NT2/D1 (cell line): ENCODE data around the gene ERC2.

Experiments used
- DNase-seq: peaks from one replicate; pipeline ENCODE4 v3.0.0-alpha.2; 2011; ENCODE audit warnings: low read depth, low spot score
- H3K27me3 ChIP-seq: 2 replicates; pipeline ENCODE4 v1.6.0; 2011; ENCODE audit warnings: mild to moderate bottlenecking; ENCODE audit not compliant: insufficient read length, insufficient read depth
- H3K36me3 ChIP-seq: 2 replicates; pipeline ENCODE4 v1.6.1; 2011; ENCODE audit warnings: mild to moderate bottlenecking, low read length, mixed read lengths; ENCODE audit not compliant: insufficient read depth, insufficient read length
- H3K4me1 ChIP-seq: 2 replicates; pipeline ENCODE4 v1.5.1; 2011; ENCODE audit not compliant: insufficient read depth, insufficient read length
- H3K4me3 ChIP-seq: 2 replicates; pipeline ENCODE4 v1.5.1; 2011; ENCODE audit warnings: low read depth; ENCODE audit not compliant: insufficient read length
- H3K9ac ChIP-seq: 2 replicates; pipeline ENCODE4 v1.6.0; 2011; ENCODE audit warnings: low read depth; ENCODE audit not compliant: insufficient read length
- H3K9me3 ChIP-seq: 2 replicates; pipeline ENCODE4 v1.5.1; 2011; ENCODE audit warnings: mild to moderate bottlenecking, low read length; ENCODE audit not compliant: insufficient read depth
- SUZ12 ChIP-seq: IDR thresholded peaks from 2 replicates; pipeline ENCODE4 v1.6.1; 2011; ENCODE audit not compliant: insufficient read length, insufficient read depth; ENCODE audit errors: extremely low read depth
- YY1 ChIP-seq: IDR thresholded peaks from 2 replicates; pipeline ENCODE4 v1.6.1; 2011; ENCODE audit not compliant: insufficient read length, insufficient read depth
- ZNF274 ChIP-seq: IDR thresholded peaks from 2 replicates; pipeline ENCODE4 v1.6.1; 2011; ENCODE audit warnings: mild to moderate bottlenecking, low read depth, low read length

Gene ERC2

DNA sequence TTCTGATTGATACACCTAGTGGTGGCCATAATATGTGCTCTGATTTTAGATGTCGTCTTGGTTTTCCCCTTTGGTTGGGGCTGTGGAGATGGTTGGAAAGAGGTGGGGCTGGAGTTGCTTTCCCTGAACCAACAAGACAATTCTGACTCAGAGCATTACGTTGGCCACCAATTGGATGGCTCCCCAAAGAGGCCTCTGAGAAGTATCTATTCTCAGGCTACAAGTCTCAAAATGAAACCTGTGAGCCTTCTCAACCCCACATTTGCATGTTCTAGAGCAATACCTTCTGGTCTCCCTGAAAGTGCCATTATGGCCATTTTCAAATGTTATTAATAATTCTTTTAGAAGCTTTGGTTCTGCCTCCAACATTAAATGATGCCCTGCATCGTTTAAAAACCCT, 792.8 kb downstream of the ERC2 start:
- Histone ChIP-seq H3K9ac (no peak overlapping the region), H3K36me3 (no peaks in the 10 kb centered on the region), H3K4me3 (no peak overlapping the region), H3K4me1 (no peaks in the 10 kb centered on the region), H3K9me3 (peaks cover 4% of the 10 kb centered on the region; the same call in 1 of the 2 replicates), H3K27me3 (no peaks in the 10 kb centered on the region)
- TF ChIP-seq SUZ12 = no peak
- no peak for TF ChIP-seq ZNF274
- TF ChIP-seq YY1 = no peak
- no peak for DNase-seq

DNA sequence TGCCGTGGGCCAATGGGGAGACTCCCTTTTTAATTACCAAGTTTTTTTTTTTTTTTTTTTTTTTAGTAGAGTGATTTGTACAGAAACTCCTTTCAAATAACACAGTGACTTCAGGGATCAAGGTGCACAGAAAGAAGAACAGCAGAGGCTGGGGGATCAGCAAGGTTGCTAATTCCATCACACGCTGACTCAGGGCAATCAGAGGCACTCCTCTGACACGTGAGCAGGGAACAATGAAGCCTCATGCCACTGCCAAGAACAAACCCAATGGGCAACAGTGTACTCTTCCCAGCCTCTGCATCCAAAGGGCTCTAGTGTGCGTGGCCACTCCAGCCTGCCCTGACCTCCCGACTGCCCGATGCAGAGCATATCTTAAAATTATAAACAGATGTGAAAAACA, 794.5 kb downstream of the ERC2 start:
- TF ChIP-seq ZNF274 = no peak
- TF ChIP-seq SUZ12 = no peak
- no peak for TF ChIP-seq YY1
- Histone ChIP-seq H3K27me3 (no peaks in the 10 kb centered on the region), H3K9ac (no peak overlapping the region), H3K9me3 (peaks cover 4% of the 10 kb centered on the region; the same call in 1 of the 2 replicates), H3K4me1 (no peaks in the 10 kb centered on the region), H3K4me3 (no peak overlapping the region), H3K36me3 (no peaks in the 10 kb centered on the region)
- no peak for DNase-seq

DNA sequence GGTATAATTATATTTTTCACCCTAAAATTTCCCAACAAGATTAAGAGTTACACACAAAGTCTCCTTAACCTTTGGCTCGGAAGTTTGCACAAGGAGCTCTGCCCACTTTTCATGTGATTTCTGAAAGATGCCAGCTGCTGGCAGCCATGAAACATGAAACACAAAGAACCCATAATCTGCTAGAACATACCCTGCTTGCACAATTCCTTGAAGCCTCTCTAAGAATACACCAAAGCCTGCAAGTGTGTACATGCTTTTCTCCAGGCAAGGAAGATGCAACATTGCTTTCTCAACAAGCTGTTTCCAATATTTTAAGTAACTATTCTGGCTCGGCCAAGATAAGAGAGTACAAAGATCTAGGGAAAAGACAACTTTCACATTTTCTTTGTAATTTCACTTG, 799.1 kb downstream of the ERC2 start:
- DNase-seq = no peak
- TF ChIP-seq ZNF274 (no peak), YY1 (no peak), SUZ12 (no peak)
- Histone ChIP-seq H3K4me3 (no peak overlapping the region), H3K27me3 (no peaks in the 10 kb centered on the region), H3K9me3 (no peaks in the 10 kb centered on the region), H3K4me1 (peaks cover 2% of the 10 kb centered on the region), H3K36me3 (no peaks in the 10 kb centered on the region), H3K9ac (no peak overlapping the region)

DNA sequence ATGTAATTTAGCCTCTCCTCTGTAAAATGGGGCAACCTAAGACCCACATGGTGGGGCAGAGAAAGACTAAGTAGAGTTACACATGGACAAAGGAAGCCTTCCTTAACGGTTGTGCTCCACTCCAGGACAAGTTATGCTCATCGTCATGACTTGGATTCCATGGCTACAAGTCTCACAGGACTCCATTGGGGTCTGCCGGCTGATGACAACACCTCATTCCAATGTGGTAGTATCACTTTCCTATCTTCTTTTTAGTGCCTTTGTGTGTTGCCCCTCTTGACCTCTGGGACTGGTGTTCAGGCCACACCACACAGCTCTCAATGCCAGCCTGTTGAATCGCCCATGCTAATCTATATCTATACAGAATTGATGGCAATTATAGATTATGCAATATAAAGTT, 799.9 kb downstream of the ERC2 start:
- peaks cover 3% of the 10 kb centered on the region for H3K4me1 ChIP-seq
- no peak for TF ChIP-seq YY1
- TF ChIP-seq SUZ12 = no peak
- TF ChIP-seq ZNF274 = no peak
- H3K36me3 ChIP-seq = no peaks in the 10 kb centered on the region
- H3K4me3 ChIP-seq = no peak overlapping the region
- H3K27me3 ChIP-seq = no peaks in the 10 kb centered on the region
- H3K9ac ChIP-seq = no peak overlapping the region
- no peak for DNase-seq
- H3K9me3 ChIP-seq = no peaks in the 10 kb centered on the region

- no peaks in the 10 kb centered on the region for H3K36me3 ChIP-seq
- no peak overlapping the region for H3K4me3 ChIP-seq
- no peaks in the 10 kb centered on the region for H3K9me3 ChIP-seq
- H3K9ac ChIP-seq = no peak overlapping the region
- TF ChIP-seq SUZ12 (no peak), ZNF274 (no peak), YY1 (no peak)
- DNase-seq = no peak
- peaks cover 7% of the 10 kb centered on the region for H3K4me1 ChIP-seq
- no peaks in the 10 kb centered on the region for H3K27me3 ChIP-seq
Measured at GRCh38 chr3:55664387-55664786, 803.9 kb downstream of the ERC2 start.

GRCh38 chr3:55662683-55663082, 805.6 kb downstream of the ERC2 start:
- no peak for DNase-seq
- H3K4me1 ChIP-seq = peaks cover 7% of the 10 kb centered on the region

GRCh38 chr3:55661571-55661970, 806.7 kb downstream of the ERC2 start:
- Histone ChIP-seq H3K9me3 (no peaks in the 10 kb centered on the region), H3K9ac (no peak overlapping the region), H3K36me3 (no peaks in the 10 kb centered on the region), H3K4me3 (no peak overlapping the region), H3K4me1 (peaks cover 7% of the 10 kb centered on the region), H3K27me3 (no peaks in the 10 kb centered on the region)
- no peak for TF ChIP-seq YY1
- DNase-seq = no peak

More at GRCh38 chr3:55662683-55663082, 805.6 kb downstream of the ERC2 start:
- Histone ChIP-seq H3K36me3 (no peaks in the 10 kb centered on the region), H3K27me3 (no peaks in the 10 kb centered on the region), H3K4me3 (no peak overlapping the region), H3K9ac (no peak overlapping the region), H3K9me3 (no peaks in the 10 kb centered on the region)
- no peak for TF ChIP-seq SUZ12
- TF ChIP-seq ZNF274 = no peak
- no peak for TF ChIP-seq YY1

DNA sequence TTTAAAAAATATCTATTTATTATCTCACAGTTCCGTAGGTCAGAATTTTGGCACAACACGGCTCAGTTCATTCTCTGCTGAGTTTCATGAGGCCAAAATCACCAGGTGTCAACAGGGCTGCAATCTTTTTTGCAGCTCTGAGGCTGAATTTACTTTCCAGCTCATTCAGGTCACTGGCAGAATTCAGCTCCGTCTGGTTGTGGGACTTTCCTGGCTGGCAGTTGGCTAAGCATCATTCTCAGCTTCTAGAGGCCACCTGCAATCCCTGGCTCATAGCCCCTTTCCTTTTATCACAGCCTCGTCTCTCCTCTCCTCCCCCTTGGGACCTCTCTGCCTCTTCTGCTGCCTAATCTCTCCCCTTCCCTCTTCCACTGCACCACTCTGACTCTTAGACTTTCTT, 807.1 kb downstream of the ERC2 start:
- Histone ChIP-seq H3K9me3 (no peaks in the 10 kb centered on the region), H3K27me3 (no peaks in the 10 kb centered on the region), H3K4me3 (no peak overlapping the region), H3K4me1 (peaks cover 7% of the 10 kb centered on the region), H3K9ac (no peak overlapping the region), H3K36me3 (no peaks in the 10 kb centered on the region)
- no peak for DNase-seq
- TF ChIP-seq ZNF274 (no peak), SUZ12 (no peak), YY1 (no peak)
